ENCODE data around the gene DCAF11. TPM values are rescaled to one million over a fixed set of nuclear protein-coding genes. Genes with fewer than 3 reads are reported as not detected.

Gene DCAF11
- total and polyA plus RNA-seq, 2 donors (not counting 1 experiment from before 2014, with no cell fraction given) = 64.5 to 96.3 TPM

DNA sequence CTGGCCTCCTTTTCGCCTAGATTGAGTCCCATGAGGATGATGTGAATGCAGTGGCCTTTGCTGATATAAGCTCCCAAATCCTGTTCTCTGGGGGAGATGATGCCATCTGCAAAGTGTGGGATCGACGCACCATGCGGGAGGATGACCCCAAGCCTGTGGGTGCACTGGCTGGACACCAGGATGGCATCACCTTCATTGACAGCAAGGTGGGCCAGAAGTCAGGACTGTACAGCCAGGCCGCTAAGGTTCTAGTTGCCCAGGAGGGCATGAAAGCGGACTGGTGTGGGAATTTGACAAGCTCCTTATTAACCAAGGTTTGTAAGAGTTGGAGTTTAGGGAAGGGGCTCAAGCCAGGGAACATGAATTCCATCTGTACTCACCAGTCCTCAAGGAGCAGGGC, 5.1 kb downstream of the DCAF11 start:
- no peak for TF ChIP-seq EZH2 (IDR thresholded peaks at IDR 0.05; ENCODE audit: borderline replicate concordance, insufficient read depth, low read depth, low read length, poor library complexity, severe bottlenecking)
- TF ChIP-seq, protein P1, sequence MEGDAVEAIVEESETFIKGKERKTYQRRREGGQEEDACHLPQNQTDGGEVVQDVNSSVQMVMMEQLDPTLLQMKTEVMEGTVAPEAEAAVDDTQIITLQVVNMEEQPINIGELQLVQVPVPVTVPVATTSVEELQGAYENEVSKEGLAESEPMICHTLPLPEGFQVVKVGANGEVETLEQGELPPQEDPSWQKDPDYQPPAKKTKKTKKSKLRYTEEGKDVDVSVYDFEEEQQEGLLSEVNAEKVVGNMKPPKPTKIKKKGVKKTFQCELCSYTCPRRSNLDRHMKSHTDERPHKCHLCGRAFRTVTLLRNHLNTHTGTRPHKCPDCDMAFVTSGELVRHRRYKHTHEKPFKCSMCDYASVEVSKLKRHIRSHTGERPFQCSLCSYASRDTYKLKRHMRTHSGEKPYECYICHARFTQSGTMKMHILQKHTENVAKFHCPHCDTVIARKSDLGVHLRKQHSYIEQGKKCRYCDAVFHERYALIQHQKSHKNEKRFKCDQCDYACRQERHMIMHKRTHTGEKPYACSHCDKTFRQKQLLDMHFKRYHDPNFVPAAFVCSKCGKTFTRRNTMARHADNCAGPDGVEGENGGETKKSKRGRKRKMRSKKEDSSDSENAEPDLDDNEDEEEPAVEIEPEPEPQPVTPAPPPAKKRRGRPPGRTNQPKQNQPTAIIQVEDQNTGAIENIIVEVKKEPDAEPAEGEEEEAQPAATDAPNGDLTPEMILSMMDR (IDR thresholded peaks at IDR 0.05) = no peak
- Mint-ChIP-seq H3K27ac (no peak overlapping the region), H3K9me3 (ENCODE audit: insufficient read depth) (no peaks in the 10 kb centered on the region), H3K4me1 (peaks cover 45% of the 10 kb centered on the region), H3K27me3 (no peaks in the 10 kb centered on the region), H3K4me3 (no peak overlapping the region)
- peaks cover 26% of the 10 kb centered on the region for H3K79me2 ChIP-seq (ENCODE audit: control insufficient read depth, insufficient read depth, low read length)
- intact Hi-C loops (cut with micrococcal nuclease) = loop anchor here (10.0 kb wide), 1 partner anchor 565 kb away; the partner anchor contains the start of genes THTPA and ZFHX2
- ChIA-PET POLR2A (no interaction called here), CTCF (interaction anchor here (1.4 to 3.4 kb wide), 3 partner anchors 11 to 145 kb away, joined by 3 to 22 read pairs (median 6); partner anchors contain the start of gene IRF9)
- peaks cover 8 to 59% of the 10 kb centered on the region in 2 experiments for H3K36me3 ChIP-seq (replicated peaks in 1 of 2; ENCODE audit: control extremely low read depth in 1 of 2, control insufficient read depth in 1 of 2, extremely low read depth in 1 of 2, insufficient read depth in 2 of 2, low read length in 1 of 2)
- peaks cover 13% of the 10 kb centered on the region for H4K20me1 ChIP-seq (ENCODE audit: control insufficient read depth, insufficient read depth, low read length, poor library complexity, severe bottlenecking)
- no peaks in the 10 kb centered on the region for H3K27me3 ChIP-seq (replicated peaks in 1 of 4; ENCODE audit: control extremely low read depth in 1 of 4, control insufficient read depth in 3 of 4, insufficient read depth in 4 of 4, low read length in 3 of 4)
- H3K9me3 ChIP-seq (ENCODE audit: control extremely low read depth in 1 of 3, control insufficient read depth in 2 of 3, insufficient read depth in 1 of 3, low read length in 2 of 3) = no peaks in the 10 kb centered on the region
- DNase-seq (no peak), ATAC-seq (ENCODE audit: low read depth) (no peak)
- H3K4me3 ChIP-seq (ENCODE audit: control extremely low read depth in 1 of 5, extremely low read depth in 1 of 5, insufficient read depth in 1 of 5, low read depth in 2 of 5, low read length in 4 of 5) = no peak overlapping the region
- no peak overlapping the region for H3K9ac ChIP-seq (ENCODE audit: low read length)
- H3K27ac ChIP-seq (ENCODE audit: low read length in 2 of 2) = no peak overlapping the region
- H3K4me1 ChIP-seq (ENCODE audit: control insufficient read depth in 2 of 2, insufficient read depth in 2 of 2, low read length in 2 of 2) = peaks cover 36 to 41% of the 10 kb centered on the region in 2 donors
- no peak overlapping the region for H2AFZ ChIP-seq (ENCODE audit: insufficient read depth, low read depth, low read length, poor library complexity, severe bottlenecking)
- no peak overlapping the region for H3K4me2 ChIP-seq (replicated peaks; ENCODE audit: low read depth, low read length, poor library complexity, severe bottlenecking)
- WGBS (ENCODE audit: insufficient coverage) = 100% methylated on average over 4 of the region's 6 CpGs

DNA sequence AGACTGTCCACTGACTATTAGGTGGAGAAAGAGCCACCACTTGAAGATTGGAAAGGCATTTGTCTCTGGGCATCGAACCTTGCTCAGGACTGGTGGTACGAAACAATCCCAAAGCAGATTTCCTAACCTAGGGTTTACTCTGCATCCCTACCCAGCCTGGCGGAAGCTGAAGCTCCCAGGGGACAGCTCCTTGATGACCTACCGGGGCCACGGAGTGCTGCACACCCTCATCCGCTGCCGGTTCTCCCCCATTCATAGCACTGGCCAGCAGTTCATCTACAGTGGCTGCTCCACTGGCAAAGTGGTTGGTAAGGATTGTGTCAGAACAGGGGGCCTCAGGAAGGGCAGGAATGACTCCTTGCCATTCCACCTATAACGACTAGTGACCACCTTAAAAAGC, 6.6 kb downstream of the DCAF11 start:
- Histone ChIP-seq H3K9ac (ENCODE audit: low read length) (no peak overlapping the region), H3K27ac (ENCODE audit: low read length in 2 of 2) (no peak overlapping the region), H3K4me3 (ENCODE audit: control extremely low read depth in 1 of 5, extremely low read depth in 1 of 5, insufficient read depth in 1 of 5, low read depth in 2 of 5, low read length in 4 of 5) (no peak overlapping the region), H2AFZ (ENCODE audit: insufficient read depth, low read depth, low read length, poor library complexity, severe bottlenecking) (no peak overlapping the region), H3K36me3 (replicated peaks in 1 of 2; ENCODE audit: control extremely low read depth in 1 of 2, control insufficient read depth in 1 of 2, extremely low read depth in 1 of 2, insufficient read depth in 2 of 2, low read length in 1 of 2) (peaks cover 8 to 59% of the 10 kb centered on the region in 2 experiments), H3K27me3 (replicated peaks in 1 of 4; ENCODE audit: control extremely low read depth in 1 of 4, control insufficient read depth in 3 of 4, insufficient read depth in 4 of 4, low read length in 3 of 4) (no peaks in the 10 kb centered on the region), H3K9me3 (ENCODE audit: control extremely low read depth in 1 of 3, control insufficient read depth in 2 of 3, insufficient read depth in 1 of 3, low read length in 2 of 3) (no peaks in the 10 kb centered on the region), H4K20me1 (ENCODE audit: control insufficient read depth, insufficient read depth, low read length, poor library complexity, severe bottlenecking) (peaks cover 3% of the 10 kb centered on the region), H3K4me1 (ENCODE audit: control insufficient read depth in 2 of 2, insufficient read depth in 2 of 2, low read length in 2 of 2) (peaks cover 28 to 33% of the 10 kb centered on the region in 2 donors), H3K4me2 (replicated peaks; ENCODE audit: low read depth, low read length, poor library complexity, severe bottlenecking) (no peak overlapping the region), H3K79me2 (ENCODE audit: control insufficient read depth, insufficient read depth, low read length) (peaks cover 16% of the 10 kb centered on the region)
- DNase-seq (no peak), ATAC-seq (ENCODE audit: low read depth) (no peak)
- POLR2A ChIA-PET = interaction anchor here (0.7 to 1.1 kb wide), 2 partner anchors 17 to 25 kb away, joined by 4 to 11 read pairs; partner anchors contain the start of gene PSME2
- peaks cover 34% of the 10 kb centered on the region for H3K4me1 Mint-ChIP-seq
- H3K9me3 Mint-ChIP-seq (ENCODE audit: insufficient read depth) = no peaks in the 10 kb centered on the region
- TF ChIP-seq, protein P1 (IDR thresholded peaks at IDR 0.05) = no peak
- TF ChIP-seq EZH2 (IDR thresholded peaks at IDR 0.05; ENCODE audit: borderline replicate concordance, insufficient read depth, low read depth, low read length, poor library complexity, severe bottlenecking) = no peak
- CTCF ChIA-PET = no interaction called here
- no peak overlapping the region for H3K4me3 Mint-ChIP-seq
- H3K27me3 Mint-ChIP-seq = no peaks in the 10 kb centered on the region
- H3K27ac Mint-ChIP-seq = no peak overlapping the region
- intact Hi-C loops (cut with micrococcal nuclease) = no loop called here
- WGBS (ENCODE audit: insufficient coverage) = 100% methylated on average over 2 of the region's 8 CpGs
